Urothelium cell line (cell line): Measurements from ENCODE around the gene SRGAP2B.
"Not testable (repeated sequence)": the region's sequence is repeated elsewhere in the genome, so short reads cannot be mapped to it uniquely, and the experiment has no call there.

Experiments used
- DNase-seq: peaks from one replicate; pipeline ENCODE4 v3.0.0; 2011; ENCODE audit warnings: low spot score, mixed read lengths
- FAIRE-seq: peaks from 2 replicates; lab custom pipeline; 2011; peaks lifted over from hg19 to GRCh38; lab: Jason Lieb, UNC

Gene SRGAP2B

GRCh38 chr1:145093517-145094149, 1.5 kb downstream of the SRGAP2B start:
- DNase-seq, FAIRE-seq: not testable (repeated sequence)

GRCh38 chr1:145082483-145083255, 12.5 kb downstream of the SRGAP2B start:
- not testable (repeated sequence) for FAIRE-seq, DNase-seq

- not testable (repeated sequence) for DNase-seq, FAIRE-seq
Observed at GRCh38 chr1:145080193-145080592, 14.9 kb downstream of the SRGAP2B start.

GRCh38 chr1:145079737-145080136, 15.4 kb downstream of the SRGAP2B start:
- not testable (repeated sequence) for FAIRE-seq, DNase-seq

GRCh38 chr1:145078787-145079370, 16.2 kb downstream of the SRGAP2B start:
- not testable (repeated sequence) for FAIRE-seq, DNase-seq

GRCh38 chr1:145077872-145078786, 17.0 kb downstream of the SRGAP2B start:
- not testable (repeated sequence) for DNase-seq, FAIRE-seq

- not testable (repeated sequence) for FAIRE-seq, DNase-seq
Observed at GRCh38 chr1:145076877-145077276, 18.3 kb downstream of the SRGAP2B start.

GRCh38 chr1:145074021-145074559, 21.0 kb downstream of the SRGAP2B start:
- FAIRE-seq, DNase-seq: not testable (repeated sequence)

GRCh38 chr1:145071569-145071968, 23.6 kb downstream of the SRGAP2B start:
- not testable (repeated sequence) for FAIRE-seq, DNase-seq

GRCh38 chr1:145066486-145066885, 28.6 kb downstream of the SRGAP2B start:
- FAIRE-seq, DNase-seq: not testable (repeated sequence)

GRCh38 chr1:145065194-145065826, 29.8 kb downstream of the SRGAP2B start:
- not testable (repeated sequence) for DNase-seq, FAIRE-seq

- FAIRE-seq, DNase-seq: not testable (repeated sequence)
Observed at GRCh38 chr1:145063941-145064648, 31.0 kb downstream of the SRGAP2B start.

GRCh38 chr1:145063285-145063684, 31.8 kb downstream of the SRGAP2B start:
- DNase-seq, FAIRE-seq: not testable (repeated sequence)

- DNase-seq, FAIRE-seq: not testable (repeated sequence)
Observed at GRCh38 chr1:145058184-145058583, 36.9 kb downstream of the SRGAP2B start.

GRCh38 chr1:145055217-145055760, 39.8 kb downstream of the SRGAP2B start:
- not testable (repeated sequence) for DNase-seq, FAIRE-seq

GRCh38 chr1:145053428-145053827, 41.7 kb downstream of the SRGAP2B start:
- DNase-seq, FAIRE-seq: not testable (repeated sequence)

- not testable (repeated sequence) for DNase-seq, FAIRE-seq
Observed at GRCh38 chr1:145052019-145052776, 42.9 kb downstream of the SRGAP2B start.
